Keratinocyte (primary cell): ENCODE measurements around the gene COL11A2.

Experiments used
- EZH2 ChIP-seq: IDR thresholded peaks from one replicate; pipeline ENCODE4 v1.6.1; 2012; ENCODE audit warnings: inconsistent platforms, mild to moderate bottlenecking, low read length, moderate library complexity
- TF ChIP-seq, protein P1 (sequence below), 3 experiments: IDR thresholded peaks in 1 of 3; conservative IDR thresholded peaks in 1 of 3; optimal IDR thresholded peaks in 1 of 3; 2 replicates in 2 of 3; 3 replicates in 1 of 3; pipeline versions ENCODE3 to v1.5.1; 2011; ENCODE audit warnings: low read length in 3 of 3, mild to moderate bottlenecking in 3 of 3, moderate library complexity in 2 of 3, control low read depth in 1 of 3, inconsistent platforms in 1 of 3; ENCODE audit not compliant: insufficient read depth in 2 of 3; ENCODE audit errors: extremely low read depth in 1 of 3

DNA sequence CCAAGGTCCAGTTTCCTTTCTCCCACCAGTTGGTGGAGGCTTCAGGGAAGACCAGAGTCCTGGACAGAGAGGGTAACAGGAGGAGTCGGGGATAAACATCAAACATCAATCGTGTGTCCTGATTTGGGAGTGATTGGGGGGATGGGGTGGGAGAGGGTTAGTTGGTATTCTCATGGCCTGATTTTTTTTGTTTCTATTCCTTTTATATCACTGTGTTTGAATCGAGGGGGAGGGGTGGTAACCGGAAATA lies 11.8 kb upstream of the COL11A2 start:
- TF ChIP-seq, protein P1, sequence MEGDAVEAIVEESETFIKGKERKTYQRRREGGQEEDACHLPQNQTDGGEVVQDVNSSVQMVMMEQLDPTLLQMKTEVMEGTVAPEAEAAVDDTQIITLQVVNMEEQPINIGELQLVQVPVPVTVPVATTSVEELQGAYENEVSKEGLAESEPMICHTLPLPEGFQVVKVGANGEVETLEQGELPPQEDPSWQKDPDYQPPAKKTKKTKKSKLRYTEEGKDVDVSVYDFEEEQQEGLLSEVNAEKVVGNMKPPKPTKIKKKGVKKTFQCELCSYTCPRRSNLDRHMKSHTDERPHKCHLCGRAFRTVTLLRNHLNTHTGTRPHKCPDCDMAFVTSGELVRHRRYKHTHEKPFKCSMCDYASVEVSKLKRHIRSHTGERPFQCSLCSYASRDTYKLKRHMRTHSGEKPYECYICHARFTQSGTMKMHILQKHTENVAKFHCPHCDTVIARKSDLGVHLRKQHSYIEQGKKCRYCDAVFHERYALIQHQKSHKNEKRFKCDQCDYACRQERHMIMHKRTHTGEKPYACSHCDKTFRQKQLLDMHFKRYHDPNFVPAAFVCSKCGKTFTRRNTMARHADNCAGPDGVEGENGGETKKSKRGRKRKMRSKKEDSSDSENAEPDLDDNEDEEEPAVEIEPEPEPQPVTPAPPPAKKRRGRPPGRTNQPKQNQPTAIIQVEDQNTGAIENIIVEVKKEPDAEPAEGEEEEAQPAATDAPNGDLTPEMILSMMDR (optimal IDR thresholded peaks at IDR 0.05 in 1 of 3, IDR thresholded peaks at IDR 0.05 in 1 of 3, conservative IDR thresholded peaks at IDR 0.05 in 1 of 3; ENCODE audit: extremely low read depth in 1 of 3, insufficient read depth in 2 of 3, low read length in 3 of 3): no peak
- TF ChIP-seq EZH2: no peak
